ENCODE data around the gene MAP3K5. TPM values are rescaled to one million over a fixed set of nuclear protein-coding genes. Genes with fewer than 3 reads are reported as not detected.

The MAP3K5 gene
- total and polyA plus RNA-seq, 9 of the 15 experiments (the other 6 are each of a cell fraction or from before 2014, with no cell fraction given): 2.2 to 13.0 (median 9.9) TPM

DNA sequence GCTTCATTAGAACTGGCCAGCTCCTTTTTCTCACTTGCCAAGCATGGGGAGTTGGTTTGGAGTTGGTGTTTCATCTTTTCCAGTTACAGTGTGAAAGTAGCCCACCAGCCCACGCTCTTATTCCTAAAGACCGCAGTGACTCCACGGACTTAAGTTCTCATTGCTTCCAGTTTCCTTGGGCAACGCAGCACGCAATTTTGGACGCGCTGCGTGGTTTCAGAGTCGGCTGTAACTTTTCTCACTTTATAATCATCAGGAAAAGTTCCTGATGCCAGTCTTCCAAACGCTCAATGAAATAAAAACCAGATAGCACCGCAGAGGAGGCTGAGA, 29.7 kb upstream of the MAP3K5 start (continued):
- TF ChIP-seq MECOM (CRISPR knock-in tag; IDR thresholded peaks at IDR 0.05): no peak
- TF ChIP-seq JUNB (CRISPR knock-in tag; conservative IDR thresholded peaks at IDR 0.05): no peak
- 0 out of 2 replicates have a peak, but pooled peaks have one; percentile 29 for TF ChIP-seq ZNF766 (CRISPR knock-in tag; conservative IDR thresholded peaks at IDR 0.05)
- TF ChIP-seq ZNF668 (CRISPR knock-in tag; IDR thresholded peaks at IDR 0.05): no peak
- no peak for TF ChIP-seq FOS (IDR thresholded peaks at IDR 0.05; ENCODE audit: extremely low read depth, insufficient read length)
- no peak for TF ChIP-seq ZBTB7A (IDR thresholded peaks at IDR 0.05; ENCODE audit: borderline replicate concordance, control insufficient read depth, low read depth, low read length)
- TF ChIP-seq ZNF146 (CRISPR knock-in tag; IDR thresholded peaks at IDR 0.05; ENCODE audit: unreplicated experiment): no peak
- TF ChIP-seq, protein P1, sequence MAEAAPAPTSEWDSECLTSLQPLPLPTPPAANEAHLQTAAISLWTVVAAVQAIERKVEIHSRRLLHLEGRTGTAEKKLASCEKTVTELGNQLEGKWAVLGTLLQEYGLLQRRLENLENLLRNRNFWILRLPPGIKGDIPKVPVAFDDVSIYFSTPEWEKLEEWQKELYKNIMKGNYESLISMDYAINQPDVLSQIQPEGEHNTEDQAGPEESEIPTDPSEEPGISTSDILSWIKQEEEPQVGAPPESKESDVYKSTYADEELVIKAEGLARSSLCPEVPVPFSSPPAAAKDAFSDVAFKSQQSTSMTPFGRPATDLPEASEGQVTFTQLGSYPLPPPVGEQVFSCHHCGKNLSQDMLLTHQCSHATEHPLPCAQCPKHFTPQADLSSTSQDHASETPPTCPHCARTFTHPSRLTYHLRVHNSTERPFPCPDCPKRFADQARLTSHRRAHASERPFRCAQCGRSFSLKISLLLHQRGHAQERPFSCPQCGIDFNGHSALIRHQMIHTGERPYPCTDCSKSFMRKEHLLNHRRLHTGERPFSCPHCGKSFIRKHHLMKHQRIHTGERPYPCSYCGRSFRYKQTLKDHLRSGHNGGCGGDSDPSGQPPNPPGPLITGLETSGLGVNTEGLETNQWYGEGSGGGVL (CRISPR knock-in tag; IDR thresholded peaks at IDR 0.05): no peak
- TF ChIP-seq MBD2 (IDR thresholded peaks at IDR 0.05; ENCODE audit: borderline replicate concordance, low read depth): no peak
- TF ChIP-seq CREB1 (IDR thresholded peaks at IDR 0.05): no peak
- no peak for TF ChIP-seq CREB1 (CRISPR knock-in tag; IDR thresholded peaks at IDR 0.05)
- TF ChIP-seq U2AF2 (optimal IDR thresholded peaks at IDR 0.05; ENCODE audit: low read depth, low read length): no peak
- no peak for TF ChIP-seq THRAP3 (IDR thresholded peaks at IDR 0.05; ENCODE audit: borderline replicate concordance)
- no peak for TF ChIP-seq ZNF696 (CRISPR knock-in tag; conservative IDR thresholded peaks at IDR 0.05)
- TF ChIP-seq HNRNPLL (IDR thresholded peaks at IDR 0.05; ENCODE audit: low read depth, low read length, poor library complexity, severe bottlenecking): no peak
- TF ChIP-seq E2F8 (IDR thresholded peaks at IDR 0.05; ENCODE audit: low read depth, partially characterized antibody): no peak
- no peak for TF ChIP-seq ZNF512 (tag; IDR thresholded peaks at IDR 0.05)
- no peak for TF ChIP-seq E2F3 (CRISPR knock-in tag; IDR thresholded peaks at IDR 0.05)
- no peak for TF ChIP-seq KLF1 (tag; IDR thresholded peaks at IDR 0.05)
- no peak for TF ChIP-seq ZFPM2 (CRISPR knock-in tag; IDR thresholded peaks at IDR 0.05)
- TF ChIP-seq ZNF263 (CRISPR knock-in tag; IDR thresholded peaks at IDR 0.05; ENCODE audit: borderline replicate concordance): no peak
- no peak for TF ChIP-seq ZNF184 (CRISPR knock-in tag; IDR thresholded peaks at IDR 0.05)
- TF ChIP-seq MTF1 (CRISPR knock-in tag; IDR thresholded peaks at IDR 0.05; ENCODE audit: borderline replicate concordance): no peak
- TF ChIP-seq, protein P2, sequence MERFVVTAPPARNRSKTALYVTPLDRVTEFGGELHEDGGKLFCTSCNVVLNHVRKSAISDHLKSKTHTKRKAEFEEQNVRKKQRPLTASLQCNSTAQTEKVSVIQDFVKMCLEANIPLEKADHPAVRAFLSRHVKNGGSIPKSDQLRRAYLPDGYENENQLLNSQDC (CRISPR knock-in tag; IDR thresholded peaks at IDR 0.05): no peak
- 0 out of 2 replicates have a peak, but pooled peaks have one; percentile 36 for TF ChIP-seq SMARCC2 (IDR thresholded peaks at IDR 0.05; ENCODE audit: low read depth)
- no peak for TF ChIP-seq ZNF77 (CRISPR knock-in tag; IDR thresholded peaks at IDR 0.05)
